Peyer's patch (tissue), 4 donors: ENCODE data around the gene PIAS4. TPM values are rescaled to one million over a fixed set of nuclear protein-coding genes. Genes with fewer than 3 reads are reported as not detected.

Experiments used
- DNase-seq, 3 donors: peaks; one replicate each; pipeline ENCODE4 v3.0.0-alpha.2; 2017 to 2019
- H3K27ac ChIP-seq, 4 donors: fragments of 200-600 bp; sonication (generic); one replicate each; pipeline ENCODE4 v1.5.1; 2016 to 2019
- H3K27me3 ChIP-seq, 2 donors: fragments of 200-600 bp; sonication (generic); one replicate each; pipeline ENCODE4 v1.5.1; 2019
- H3K36me3 ChIP-seq, 3 donors: fragments of 200-600 bp; sonication (generic); one replicate each; pipeline ENCODE4 v1.5.1; 2016 to 2019
- H3K4me1 ChIP-seq, 4 donors: fragments of 200-600 bp; sonication (generic); one replicate each; pipeline ENCODE4 v1.5.1; 2016 to 2019
- H3K4me3 ChIP-seq, 4 donors: fragments of 200-600 bp; sonication (generic); 1 replicate in 3 of 4; 2 replicates in 1 of 4; pipeline ENCODE4 v1.5.1; 2016 to 2019; ENCODE audit warnings: mild to moderate bottlenecking in 1 of 4
- H3K9me3 ChIP-seq, 4 donors: fragments of 200-600 bp; sonication (generic); one replicate each; pipeline ENCODE4 v1.5.1; 2016 to 2019; ENCODE audit warnings: mild to moderate bottlenecking in 1 of 4
- POLR2A ChIP-seq, 2 donors: fragments of 450-650 bp; IDR thresholded peaks; one replicate each; pipeline ENCODE4 v1.5.1; 2017; ENCODE audit warnings: antibody characterized with exemption in 2 of 2, mild to moderate bottlenecking in 2 of 2, moderate library complexity in 2 of 2
- total RNA-seq, 4 donors: library from RNA; depleted of rRNA; stranded (reverse); fragments of >200 nt; gene quantifications; one replicate each; pipeline ENCODE4 v1.1.0, GENCODE V29; 2016
- TF ChIP-seq, protein P1 (sequence below), 6 experiments: fragments of 450-650 bp in 4 of 6; fragments of 200-600 bp in 2 of 6; sonication (generic) in 1 of 6; IDR thresholded peaks; one replicate each; pipeline ENCODE4 v1.5.1; 2017 to 2019; ENCODE audit warnings: antibody characterized with exemption in 6 of 6, mild to moderate bottlenecking in 3 of 6, moderate library complexity in 1 of 6

Gene PIAS4
- total RNA-seq, 4 donors from 2014 or later, result 15.9 to 47.9 (median 24.2) TPM

DNA sequence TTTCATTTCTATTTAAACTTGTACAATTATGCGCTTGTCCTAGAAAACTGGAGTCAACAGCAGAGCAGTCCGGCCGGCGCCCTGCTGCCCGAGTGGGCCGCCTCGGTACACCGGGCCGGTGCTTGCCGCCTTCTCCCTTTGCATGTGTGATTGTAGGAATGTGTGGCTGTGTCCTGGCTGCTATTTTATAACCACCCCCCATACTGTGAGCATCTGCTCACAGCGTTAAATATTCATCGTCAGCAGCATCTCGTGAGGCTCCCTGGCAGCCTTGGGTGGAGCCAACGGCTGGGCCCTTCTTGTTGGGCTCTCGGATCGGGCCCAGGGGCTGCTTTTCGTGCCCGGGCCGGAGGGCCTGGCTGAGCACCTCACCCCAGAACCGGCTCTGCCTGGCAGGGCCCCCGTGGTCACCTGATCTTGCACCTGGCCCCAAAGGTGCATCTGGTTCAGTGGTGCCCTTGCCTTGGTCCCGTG, 10.6 kb downstream of the PIAS4 start:
- peaks cover 0 to 28% (median 0%) of the 10 kb centered on the region in 4 donors for H3K4me1 ChIP-seq

DNA sequence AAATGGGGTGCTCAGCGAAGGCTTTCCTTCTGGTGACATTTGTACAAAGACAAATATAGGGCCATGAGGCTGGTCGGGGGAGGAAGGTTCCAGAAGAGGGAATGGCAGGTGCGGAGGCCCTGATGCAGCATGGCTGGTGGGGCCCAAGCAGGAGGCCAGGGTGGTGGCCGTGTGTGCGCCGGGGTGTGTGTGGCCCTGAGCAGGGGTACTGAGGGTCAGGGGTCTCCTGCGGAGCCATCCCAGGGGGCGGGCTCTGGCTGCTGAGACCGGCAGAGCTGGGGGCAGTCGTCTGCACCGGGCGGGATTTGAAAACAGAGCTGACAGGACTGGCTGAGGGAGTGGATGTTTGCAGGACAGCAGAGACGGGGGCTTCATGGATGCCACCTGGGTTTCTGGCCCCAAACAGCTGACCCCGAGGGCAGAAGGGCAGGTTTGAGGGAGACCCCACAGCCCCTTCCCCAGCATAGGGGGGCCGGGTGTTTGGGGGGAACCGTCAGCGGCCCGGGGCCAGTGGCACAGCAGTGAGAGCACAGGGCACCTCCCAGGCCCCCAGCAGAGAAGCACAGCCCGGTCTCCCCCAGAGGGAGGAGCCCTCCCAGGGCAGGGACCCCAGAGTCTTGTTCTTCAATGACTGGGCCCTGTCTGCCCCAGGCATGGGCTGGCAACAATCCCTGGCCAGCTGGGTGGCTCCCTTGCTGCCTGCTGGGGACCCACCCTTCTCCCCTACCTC, 11.4 kb downstream of the PIAS4 start:
- DNase-seq, result no peak
- Histone ChIP-seq H3K4me3 (no peak overlapping the region), H3K9me3 (no peaks in the 10 kb centered on the region), H3K4me1 (peaks cover 0 to 25% (median 0%) of the 10 kb centered on the region in 4 donors), H3K27ac (peak overlapping the region in 1 of 4 donors; percentile 31), H3K27me3 (no peaks in the 10 kb centered on the region), H3K36me3 (peaks cover 0 to 32% (median 0%) of the 10 kb centered on the region in 3 donors)
- TF ChIP-seq, protein P1, sequence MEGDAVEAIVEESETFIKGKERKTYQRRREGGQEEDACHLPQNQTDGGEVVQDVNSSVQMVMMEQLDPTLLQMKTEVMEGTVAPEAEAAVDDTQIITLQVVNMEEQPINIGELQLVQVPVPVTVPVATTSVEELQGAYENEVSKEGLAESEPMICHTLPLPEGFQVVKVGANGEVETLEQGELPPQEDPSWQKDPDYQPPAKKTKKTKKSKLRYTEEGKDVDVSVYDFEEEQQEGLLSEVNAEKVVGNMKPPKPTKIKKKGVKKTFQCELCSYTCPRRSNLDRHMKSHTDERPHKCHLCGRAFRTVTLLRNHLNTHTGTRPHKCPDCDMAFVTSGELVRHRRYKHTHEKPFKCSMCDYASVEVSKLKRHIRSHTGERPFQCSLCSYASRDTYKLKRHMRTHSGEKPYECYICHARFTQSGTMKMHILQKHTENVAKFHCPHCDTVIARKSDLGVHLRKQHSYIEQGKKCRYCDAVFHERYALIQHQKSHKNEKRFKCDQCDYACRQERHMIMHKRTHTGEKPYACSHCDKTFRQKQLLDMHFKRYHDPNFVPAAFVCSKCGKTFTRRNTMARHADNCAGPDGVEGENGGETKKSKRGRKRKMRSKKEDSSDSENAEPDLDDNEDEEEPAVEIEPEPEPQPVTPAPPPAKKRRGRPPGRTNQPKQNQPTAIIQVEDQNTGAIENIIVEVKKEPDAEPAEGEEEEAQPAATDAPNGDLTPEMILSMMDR (IDR thresholded peaks at IDR 0.05), result no peak
- no peak for TF ChIP-seq POLR2A (IDR thresholded peaks at IDR 0.05)

More for the DNA sequence above, 10.6 kb downstream of the PIAS4 start:
- H3K36me3 ChIP-seq, result peaks cover 0 to 33% (median 0%) of the 10 kb centered on the region in 3 donors
- TF ChIP-seq, protein P1 (IDR thresholded peaks at IDR 0.05), result no peak
- no peak for TF ChIP-seq POLR2A (IDR thresholded peaks at IDR 0.05)
- no peak for DNase-seq
- no peaks in the 10 kb centered on the region for H3K9me3 ChIP-seq
- H3K27me3 ChIP-seq, result no peaks in the 10 kb centered on the region
- H3K4me3 ChIP-seq, result no peak overlapping the region
- H3K27ac ChIP-seq, result no peak overlapping the region

DNA sequence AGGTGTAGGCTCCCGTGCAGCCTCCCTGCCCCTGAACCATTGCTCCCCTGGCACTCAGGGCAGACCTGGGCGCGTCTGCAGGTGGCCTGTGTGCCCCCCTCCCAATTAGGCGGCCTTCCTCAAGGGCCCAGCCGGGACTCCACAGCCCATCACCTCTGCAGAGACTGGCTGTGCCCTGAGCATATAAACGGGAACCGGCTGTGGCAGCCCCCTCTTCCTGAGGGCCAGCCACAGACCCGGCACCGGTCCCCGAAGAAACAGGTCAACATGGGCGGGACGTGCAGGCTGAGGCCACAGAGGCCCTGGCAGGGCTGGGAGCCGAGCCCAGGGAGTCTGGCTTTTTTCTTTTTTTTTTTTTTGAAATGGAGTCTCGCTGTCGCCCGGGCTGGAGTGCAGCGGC, 12.0 kb downstream of the PIAS4 start:
- Histone ChIP-seq H3K27ac (peak overlapping the region in 1 of 4 donors; percentile 31), H3K36me3 (peaks cover 0 to 32% (median 0%) of the 10 kb centered on the region in 3 donors), H3K4me1 (peaks cover 0 to 20% (median 0%) of the 10 kb centered on the region in 4 donors), H3K9me3 (no peaks in the 10 kb centered on the region), H3K27me3 (no peaks in the 10 kb centered on the region), H3K4me3 (no peak overlapping the region)
- DNase-seq, result peak in 1 of 3 donors; percentile 43
- TF ChIP-seq POLR2A (IDR thresholded peaks at IDR 0.05), result no peak
- TF ChIP-seq, protein P1 (IDR thresholded peaks at IDR 0.05), result no peak

DNA sequence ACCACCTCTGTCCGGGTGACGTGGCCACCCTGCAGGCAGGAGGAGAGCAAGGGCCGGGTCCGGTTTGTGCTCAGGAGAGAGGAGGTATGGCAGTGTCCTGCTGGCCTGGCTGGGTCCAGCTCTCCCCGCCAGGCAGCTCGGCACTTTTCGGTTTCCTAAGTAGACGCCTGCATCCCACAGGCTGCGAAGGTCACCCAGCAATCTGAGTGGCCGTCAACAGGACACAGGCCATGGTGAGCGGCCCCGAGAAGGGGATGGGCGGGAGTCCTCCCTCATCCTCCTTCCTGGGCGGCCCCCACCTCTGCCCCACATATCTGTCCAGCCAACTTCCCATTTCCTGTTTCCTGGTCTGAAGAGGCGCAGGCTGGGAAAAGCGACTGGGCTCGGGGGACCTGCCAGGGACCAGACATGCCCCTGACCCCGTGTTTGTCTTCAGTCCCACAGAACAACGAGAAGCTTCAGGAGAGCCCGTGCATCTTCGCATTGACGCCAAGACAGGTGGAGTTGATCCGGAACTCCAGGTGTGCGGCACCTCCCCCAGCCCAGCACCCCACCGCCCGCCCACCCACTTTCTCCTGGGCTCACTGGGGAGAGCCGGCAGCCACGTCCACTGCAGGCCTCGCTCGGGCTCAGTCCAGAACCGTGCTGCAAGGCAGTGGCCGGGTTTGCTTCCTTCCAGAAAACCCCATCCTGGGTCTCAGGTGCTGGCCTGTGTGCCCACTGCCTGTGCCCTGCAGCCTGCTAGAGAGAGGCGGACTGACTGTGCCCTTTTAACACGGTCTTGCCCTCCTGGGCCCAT, 16.3 kb downstream of the PIAS4 start:
- TF ChIP-seq, protein P1 (IDR thresholded peaks at IDR 0.05), result no peak
- TF ChIP-seq POLR2A (IDR thresholded peaks at IDR 0.05), result no peak
- H3K27ac ChIP-seq, result peak overlapping the region in 1 of 4 donors; percentile 35
- H3K36me3 ChIP-seq, result peaks cover 0 to 42% (median 0%) of the 10 kb centered on the region in 3 donors

DNA sequence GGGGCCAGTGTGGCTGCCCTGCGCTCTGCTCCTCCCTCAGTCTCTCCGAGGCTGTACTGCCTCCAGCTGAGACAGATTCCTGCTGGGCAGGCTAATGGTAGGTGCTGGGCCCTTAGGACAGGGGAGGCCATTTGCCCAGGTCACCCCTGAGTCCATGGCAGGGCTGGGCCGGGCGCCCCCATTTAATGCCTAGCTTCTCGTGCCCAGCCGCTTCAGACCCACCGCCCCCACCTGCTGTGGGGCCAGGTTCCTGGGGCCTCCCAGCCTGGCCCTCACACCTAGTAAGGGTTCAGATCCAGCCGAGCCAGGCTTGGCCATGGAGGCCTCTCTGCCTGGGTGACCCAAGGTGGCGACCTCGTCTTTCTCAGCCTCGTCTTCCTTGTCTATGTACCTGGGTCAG, 17.8 kb downstream of the PIAS4 start:
- H3K4me3 ChIP-seq, result no peak overlapping the region
- no peak for TF ChIP-seq POLR2A (IDR thresholded peaks at IDR 0.05)
- TF ChIP-seq, protein P1 (IDR thresholded peaks at IDR 0.05), result no peak
- no peaks in the 10 kb centered on the region for H3K9me3 ChIP-seq
- no peaks in the 10 kb centered on the region for H3K4me1 ChIP-seq
- H3K36me3 ChIP-seq, result peaks cover 0 to 55% (median 0%) of the 10 kb centered on the region in 3 donors
- no peak for DNase-seq
- no peak overlapping the region for H3K27ac ChIP-seq
- no peaks in the 10 kb centered on the region for H3K27me3 ChIP-seq

More for the DNA sequence above, 16.3 kb downstream of the PIAS4 start:
- Histone ChIP-seq H3K4me3 (no peak overlapping the region), H3K27me3 (no peaks in the 10 kb centered on the region), H3K9me3 (no peaks in the 10 kb centered on the region), H3K4me1 (peaks cover 0 to 9% (median 0%) of the 10 kb centered on the region in 4 donors)
- no peak for DNase-seq
